SK-N-SH (cell line): ENCODE measurements around the gene PLAAT4. TPM values are rescaled to one million over a fixed set of nuclear protein-coding genes. Genes with fewer than 3 reads are reported as not detected.

Experiments
- CTCF ChIA-PET: fragments of 300-600, 350-600 bp; formaldehyde crosslinking; extraction: SDS; loops from one replicate; lab custom pipeline; 2021; lab: Yijun Ruan, JAX
- POLR2A ChIA-PET: fragments of 350-600 bp; sonication (Branson Sonifier 250); formaldehyde crosslinking; extraction: SDS; loops from one replicate; lab custom pipeline; 2020; ENCODE audit warnings: antibody characterized with exemption, inconsistent platforms; lab: Yijun Ruan, JAX
- DNase-seq: peaks from one replicate; pipeline ENCODE4 v3.0.0; 2012
- H2AFZ ChIP-seq: fragments of 200-600 bp; sonication (generic); 2 replicates; pipeline ENCODE4 v1.8.1; 2016; ENCODE audit warnings: antibody characterized with exemption, mild to moderate bottlenecking, low read depth
- H3F3A ChIP-seq: fragments of 200-600 bp; sonication (generic); replicated peaks from 2 replicates; pipeline ENCODE3; 2016; ENCODE audit warnings: antibody characterized with exemption, mild to moderate bottlenecking; ENCODE audit not compliant: insufficient read depth
- H3K27ac ChIP-seq, 2 experiments: fragments of 200-500 bp in 1 of 2; fragments of 200-600 bp in 1 of 2; sonication (Bioruptor generic) in 1 of 2; sonication (generic), shearing (Covaris generic) in 1 of 2; 2 replicates each; pipeline versions ENCODE4 v1.5.1 to v1.6.1; 2014 to 2016; ENCODE audit warnings: low read depth in 2 of 2, inconsistent platforms in 1 of 2, low read length in 1 of 2, mild to moderate bottlenecking in 1 of 2, mixed read lengths in 1 of 2
- H3K27me3 ChIP-seq: fragments of 200-600 bp; sonication (generic), shearing (Covaris generic); 2 replicates; pipeline ENCODE4 v1.6.1; 2016; ENCODE audit warnings: mixed run types; ENCODE audit not compliant: insufficient read depth
- H3K36me3 ChIP-seq, 2 experiments: fragments of 200-500 bp in 1 of 2; fragments of 200-600 bp in 1 of 2; sonication (Bioruptor generic) in 1 of 2; sonication (generic) in 1 of 2; replicated peaks in 1 of 2; 2 replicates each; pipeline versions ENCODE3 to v1.5.1; 2014 to 2016; ENCODE audit warnings: low read length in 1 of 2, mild to moderate bottlenecking in 1 of 2; ENCODE audit not compliant: insufficient read depth in 2 of 2, control insufficient read depth in 1 of 2
- H3K4me1 ChIP-seq, 2 experiments: fragments of 200-500 bp in 1 of 2; fragments of 200-600 bp in 1 of 2; sonication (Bioruptor generic) in 1 of 2; sonication (generic), shearing (Covaris generic) in 1 of 2; 2 replicates each; pipeline versions ENCODE4 v1.5.1 to v1.6.1; 2014 to 2016; ENCODE audit warnings: low read depth in 1 of 2, low read length in 1 of 2, mixed run types in 1 of 2; ENCODE audit not compliant: insufficient read depth in 2 of 2, control insufficient read depth in 1 of 2
- H3K4me2 ChIP-seq: fragments of 200-600 bp; sonication (generic), shearing (Covaris generic); 2 replicates; pipeline ENCODE4 v1.6.1; 2017; ENCODE audit warnings: mixed run types
- H3K4me3 ChIP-seq, 2 experiments: fragments of 200-500 bp in 1 of 2; fragments of 200-600 bp in 1 of 2; sonication (Bioruptor generic) in 1 of 2; sonication (generic), shearing (Covaris generic) in 1 of 2; 2 replicates each; pipeline versions ENCODE4 v1.5.1 to v1.8.1; 2014 to 2016; ENCODE audit warnings: low read depth in 2 of 2, inconsistent platforms in 1 of 2, low read length in 1 of 2, mild to moderate bottlenecking in 1 of 2, mixed read lengths in 1 of 2, moderate library complexity in 1 of 2
- H3K79me2 ChIP-seq: fragments of 200-600 bp; sonication (generic); 2 replicates; pipeline ENCODE4 v1.8.1; 2017; ENCODE audit warnings: mild to moderate bottlenecking; ENCODE audit not compliant: insufficient read depth
- H3K9ac ChIP-seq: fragments of 200-600 bp; sonication (generic); 2 replicates; pipeline ENCODE4 v1.6.1; 2017; ENCODE audit warnings: mixed run types
- H3K9me2 ChIP-seq: fragments of 200-600 bp; sonication (generic); 2 replicates; pipeline ENCODE4 v1.6.1; 2017; ENCODE audit warnings: mixed run types
- H3K9me3 ChIP-seq: fragments of 200-600 bp; sonication (generic); 2 replicates; pipeline ENCODE4 v1.6.1; 2017; ENCODE audit warnings: mixed run types, mild to moderate bottlenecking, moderate library complexity
- H4K20me1 ChIP-seq: fragments of 200-600 bp; sonication (generic); 2 replicates; pipeline ENCODE4 v1.6.1; 2017; ENCODE audit warnings: mild to moderate bottlenecking, mixed run types; ENCODE audit not compliant: insufficient read depth
- ELF1 ChIP-seq: IDR thresholded peaks from 2 replicates; pipeline ENCODE4 v1.4.0; 2012
- EZH2phosphoT487 ChIP-seq: fragments of 200-600 bp; sonication (generic); IDR thresholded peaks from 2 replicates; pipeline ENCODE4 v1.6.1; 2017; ENCODE audit warnings: low read depth, mixed run types, mild to moderate bottlenecking, antibody characterized with exemption, moderate library complexity, borderline replicate concordance
- FOSL2 ChIP-seq: IDR thresholded peaks from 2 replicates; pipeline ENCODE4 v1.4.0; 2012; ENCODE audit warnings: low read depth, mild to moderate bottlenecking, moderate library complexity, borderline replicate concordance
- FOXJ3 ChIP-seq: sonication (generic); formaldehyde crosslinking; IDR thresholded peaks from 2 replicates; pipeline ENCODE4 v1.5.1; 2020; ENCODE audit warnings: mild to moderate bottlenecking, missing genetic modification reagents
- FOXM1 ChIP-seq: IDR thresholded peaks from 2 replicates; pipeline ENCODE4 v1.4.0; 2012; ENCODE audit warnings: low read depth, mild to moderate bottlenecking
- GATA2 ChIP-seq: sonication (generic); formaldehyde crosslinking; IDR thresholded peaks from 2 replicates; pipeline ENCODE4 v1.5.0; 2020; ENCODE audit warnings: mild to moderate bottlenecking, missing genetic modification reagents
- JUND ChIP-seq: IDR thresholded peaks from 2 replicates; pipeline ENCODE4 v1.4.0; 2012
- NRF1 ChIP-seq: IDR thresholded peaks from 2 replicates; pipeline ENCODE4 v1.6.1; 2012; ENCODE audit warnings: low read depth, mild to moderate bottlenecking, low read length
- POLR2AphosphoS5 ChIP-seq: IDR thresholded peaks from 2 replicates; pipeline ENCODE4 v1.6.1; 2012; ENCODE audit warnings: low read depth, low read length
- RCOR1 ChIP-seq: fragments of 150-350 bp; IDR thresholded peaks from 2 replicates; pipeline ENCODE4 v1.6.1; 2017; ENCODE audit warnings: antibody characterized with exemption, low read length
- REST ChIP-seq: IDR thresholded peaks from 2 replicates; pipeline ENCODE4 v1.6.1; 2012; ENCODE audit warnings: mild to moderate bottlenecking, low read depth, low read length, moderate library complexity
- RFX5 ChIP-seq: IDR thresholded peaks from 2 replicates; pipeline ENCODE4 v1.6.1; 2012; ENCODE audit warnings: mild to moderate bottlenecking, improper control_type of control experiment, low read length
- RXRA ChIP-seq: IDR thresholded peaks from 2 replicates; pipeline ENCODE4 v1.4.0; 2012; ENCODE audit warnings: low read depth, mild to moderate bottlenecking, borderline replicate concordance
- SIN3A ChIP-seq: IDR thresholded peaks from 2 replicates; pipeline ENCODE4 v1.6.1; 2012; ENCODE audit warnings: low read depth, mild to moderate bottlenecking, low read length, moderate library complexity, borderline replicate concordance
- SMC3 ChIP-seq: IDR thresholded peaks from 2 replicates; pipeline ENCODE4 v1.6.1; 2012; ENCODE audit warnings: low read depth, low read length, improper control_type of control experiment
- TCF12 ChIP-seq: IDR thresholded peaks from 2 replicates; pipeline ENCODE4 v1.4.0; 2012
- TEAD4 ChIP-seq: IDR thresholded peaks from 2 replicates; pipeline ENCODE4 v1.4.0; 2012; ENCODE audit warnings: mild to moderate bottlenecking, borderline replicate concordance; ENCODE audit not compliant: insufficient read depth
- USF1 ChIP-seq: IDR thresholded peaks from 2 replicates; pipeline ENCODE4 v1.4.0; 2012; ENCODE audit warnings: low read depth, borderline replicate concordance
- USF2 ChIP-seq: fragments of 150-350 bp; IDR thresholded peaks from 2 replicates; pipeline ENCODE4 v1.6.1; 2017; ENCODE audit warnings: antibody characterized with exemption, low read length, low read depth, borderline replicate concordance
- YY1 ChIP-seq: IDR thresholded peaks from 2 replicates; pipeline ENCODE4 v1.4.0; 2012; ENCODE audit warnings: low read depth, mild to moderate bottlenecking
- WGBS: methylation state at CpG from one replicate; pipeline ENCODE4 v1.1.6; 2017; ENCODE audit warnings: low lambda C conversion rate; 5-methylcytosine and 5-hydroxymethylcytosine counted together
- polyA plus RNA-seq, 3 experiments: library from polyadenylated mRNA; depleted of rRNA; stranded (reverse); fragments of >200 nt; gene quantifications; 2 replicates each; pipeline ENCODE4 v1.2.3, GENCODE V29; 2012

PLAAT4 gene
- polyA plus RNA-seq, 1 of the 3 experiments (the other 2 are of a cell fraction), result 5.6 TPM

GRCh38 chr11:63543711-63544110, 7.1 kb downstream of the PLAAT4 start:
- no peaks in the 10 kb centered on the region for H3K9me2 ChIP-seq
- no peaks in the 10 kb centered on the region; the same call in 1 of the 2 replicates for H3K27me3 ChIP-seq
- H3K4me1 ChIP-seq, result no peaks in the 10 kb centered on the region
- H3F3A ChIP-seq, result no peaks in the 10 kb centered on the region
- no peak overlapping the region for H3K9ac ChIP-seq
- no peak for DNase-seq
- no peak overlapping the region for H2AFZ ChIP-seq
- TF ChIP-seq TEAD4, result no peak
- no peak for TF ChIP-seq ELF1
- TF ChIP-seq, all 33 proteins: peak for 0
- Histone ChIP-seq H3K4me3 (no peak overlapping the region), H4K20me1 (no peaks in the 10 kb centered on the region), H3K9me3 (no peaks in the 10 kb centered on the region), H3K4me2 (no peak overlapping the region), H3K36me3 (no peaks in the 10 kb centered on the region), H3K27ac (no peak overlapping the region), H3K79me2 (no peaks in the 10 kb centered on the region)
- 45% methylated on average over 2 of the region's 2 CpGs for WGBS
- CTCF ChIA-PET, result interaction anchor here (0.8 kb wide), 1 partner anchor 95 kb away, joined by 3 read pairs; no protein-coding TSS in a partner anchor
- POLR2A ChIA-PET, result no interaction called here

GRCh38 chr11:63547061-63547460, 10.5 kb downstream of the PLAAT4 start:
- no peak for TF ChIP-seq RFX5
- TF ChIP-seq TCF12, result no peak
- no peak for TF ChIP-seq FOXJ3 (CRISPR knock-in tag)
- no peak for TF ChIP-seq NRF1
- no peak for TF ChIP-seq SIN3A
- no peak for TF ChIP-seq USF2
- no peak for TF ChIP-seq RCOR1
- no peak for TF ChIP-seq FOXM1
- TF ChIP-seq FOSL2, result no peak
- TF ChIP-seq GATA2 (CRISPR knock-in tag), result no peak
- no peak for TF ChIP-seq JUND
- TF ChIP-seq YY1, result no peak
- TF ChIP-seq REST, result no peak
- TF ChIP-seq RXRA, result no peak
- no peak for TF ChIP-seq ELF1
- no peak for TF ChIP-seq USF1
- TF ChIP-seq EZH2phosphoT487, result no peak
- no peak for TF ChIP-seq SMC3
- no peak for TF ChIP-seq POLR2AphosphoS5
- Histone ChIP-seq H3K4me2 (no peak overlapping the region), H3K27me3 (no peaks in the 10 kb centered on the region; the same call in 1 of the 2 replicates), H3K27ac (no peak overlapping the region), H4K20me1 (no peaks in the 10 kb centered on the region), H3F3A (no peaks in the 10 kb centered on the region), H3K9me3 (no peaks in the 10 kb centered on the region), H3K36me3 (no peaks in the 10 kb centered on the region), H3K9ac (no peak overlapping the region), H3K9me2 (no peaks in the 10 kb centered on the region), H2AFZ (no peak overlapping the region), H3K79me2 (no peaks in the 10 kb centered on the region), H3K4me3 (no peak overlapping the region), H3K4me1 (no peaks in the 10 kb centered on the region)
- WGBS, result 9% methylated on average over 1 of the region's 1 CpG
- ChIA-PET CTCF (no interaction called here), POLR2A (no interaction called here)
- no peak for DNase-seq
